ENCODE data around the gene NUP153.
"Not testable (repeated sequence)": the region's sequence is repeated elsewhere in the genome, so short reads cannot be mapped to it uniquely, and the experiment has no call there.

The NUP153 gene

GRCh38 chr6:17706580-17707370, at the start of gene NUP153:
Gene NUP153, minus strand, starts transcription at chr6:17706925. Its CDS starts 538 bp downstream, at chr6:17706387.
- DNase-seq = peak; percentile 99

GRCh38 chr6:17754254-17754653, 47.5 kb upstream of the NUP153 start:
- DNase-seq = no peak

GRCh38 chr6:17745324-17745723, 38.6 kb upstream of the NUP153 start:
- DNase-seq = not testable (repeated sequence)

- DNase-seq = not testable (repeated sequence)
Observed at GRCh38 chr6:17744757-17745308, 38.1 kb upstream of the NUP153 start.

- DNase-seq = no peak
Observed at GRCh38 chr6:17744019-17744756, 37.5 kb upstream of the NUP153 start.

GRCh38 chr6:17741507-17741906, 34.8 kb upstream of the NUP153 start:
- DNase-seq = no peak

GRCh38 chr6:17740559-17741220, 34.0 kb upstream of the NUP153 start:
- no peak for DNase-seq

GRCh38 chr6:17737704-17738252, 31.1 kb upstream of the NUP153 start:
- no peak for DNase-seq

GRCh38 chr6:17735311-17735710, 28.6 kb upstream of the NUP153 start:
- DNase-seq = not testable (repeated sequence)

- DNase-seq = no peak
Observed at GRCh38 chr6:17730078-17730704, 23.5 kb upstream of the NUP153 start.

GRCh38 chr6:17729223-17730077, 22.7 kb upstream of the NUP153 start:
- DNase-seq = no peak

GRCh38 chr6:17728551-17729222, 22.0 kb upstream of the NUP153 start:
- no peak for DNase-seq

GRCh38 chr6:17725083-17725482, 18.4 kb upstream of the NUP153 start:
- DNase-seq = peak; percentile 45

GRCh38 chr6:17724341-17724740, 17.6 kb upstream of the NUP153 start:
- no peak for DNase-seq

- DNase-seq = no peak
Observed at GRCh38 chr6:17721671-17722070, 14.9 kb upstream of the NUP153 start.

GRCh38 chr6:17719323-17720041, 12.8 kb upstream of the NUP153 start:
- DNase-seq = no peak

- DNase-seq = no peak
Observed at GRCh38 chr6:17716221-17716620, 9.5 kb upstream of the NUP153 start.

- peak; percentile 95 for DNase-seq
Observed at GRCh38 chr6:17714879-17715851, 8.4 kb upstream of the NUP153 start.

- no peak for DNase-seq
Observed at GRCh38 chr6:17714177-17714576, 7.5 kb upstream of the NUP153 start.

All from fibroblast of skin of right biceps (primary cell).